GM12891 (cell line): ENCODE measurements around the gene KIF3C.
A peak's percentile ranks its signal among the peaks of the same experiment; 100 is the strongest.

Source experiments
- DNase-seq: peaks from one replicate; pipeline ENCODE4 v3.0.0; 2011; ENCODE audit warnings: low spot score; ENCODE audit not compliant: insufficient read length
- FAIRE-seq: peaks from 2 replicates; lab custom pipeline; 2011; peaks lifted over from hg19 to GRCh38; lab: Jason Lieb, UNC
- PAX5 ChIP-seq: IDR thresholded peaks from 2 replicates; pipeline ENCODE4 v1.6.1; 2011; ENCODE audit warnings: low read length, moderate library complexity, mild to moderate bottlenecking; ENCODE audit not compliant: insufficient read depth, severe bottlenecking
- POLR2A ChIP-seq: IDR thresholded peaks from 2 replicates; pipeline ENCODE4 v1.6.1; 2011; ENCODE audit warnings: low read depth, low read length, control low read depth
- POLR2AphosphoS5 ChIP-seq: IDR thresholded peaks from 2 replicates; pipeline ENCODE4 v1.6.1; 2011; ENCODE audit warnings: low read depth, low read length, control low read depth
- POU2F2 ChIP-seq: IDR thresholded peaks from 2 replicates; pipeline ENCODE4 v1.6.1; 2011; ENCODE audit warnings: low read depth, mild to moderate bottlenecking, control low read depth, low read length, moderate library complexity
- SPI1 ChIP-seq: IDR thresholded peaks from 2 replicates; pipeline ENCODE4 v1.6.1; 2011; ENCODE audit warnings: low read depth, low read length, control low read depth
- TAF1 ChIP-seq: IDR thresholded peaks from 2 replicates; pipeline ENCODE4 v1.6.1; 2011; ENCODE audit warnings: low read depth, low read length, control low read depth

The KIF3C gene

GRCh38 chr2:25895610-25896009, 86.7 kb downstream of the KIF3C start:
- TF ChIP-seq POLR2AphosphoS5 (no peak), SPI1 (no peak), TAF1 (no peak), POLR2A (no peak), POU2F2 (no peak), PAX5 (no peak)
- FAIRE-seq, result no peak
- no peak for DNase-seq

GRCh38 chr2:25895018-25895417, 87.3 kb downstream of the KIF3C start:
- DNase-seq, result no peak
- TF ChIP-seq POLR2AphosphoS5 (no peak), TAF1 (no peak)
- FAIRE-seq, result no peak

- FAIRE-seq (no peak), DNase-seq (no peak)
Observed at GRCh38 chr2:25894135-25894830, 88.0 kb downstream of the KIF3C start.

GRCh38 chr2:25891672-25892071, 90.6 kb downstream of the KIF3C start:
- FAIRE-seq (no peak), DNase-seq (no peak)
- TF ChIP-seq SPI1 (no peak), POLR2AphosphoS5 (no peak), POLR2A (no peak), TAF1 (no peak)

More at GRCh38 chr2:25894135-25894830, 88.0 kb downstream of the KIF3C start:
- no peak for TF ChIP-seq POLR2AphosphoS5
- TF ChIP-seq SPI1, result no peak
- TF ChIP-seq POLR2A, result no peak
- no peak for TF ChIP-seq TAF1
- TF ChIP-seq PAX5, result no peak
- TF ChIP-seq POU2F2, result no peak

- TF ChIP-seq POU2F2, result no peak
- no peak for TF ChIP-seq POLR2AphosphoS5
- no peak for TF ChIP-seq TAF1
- no peak for TF ChIP-seq POLR2A
- TF ChIP-seq SPI1, result no peak
- TF ChIP-seq PAX5, result no peak
- DNase-seq (no peak), FAIRE-seq (no peak)
Observed at GRCh38 chr2:25887624-25888242, 94.6 kb downstream of the KIF3C start.

GRCh38 chr2:25885933-25886332, 96.4 kb downstream of the KIF3C start:
- no peak for DNase-seq
- TF ChIP-seq POU2F2, result no peak
- TF ChIP-seq POLR2AphosphoS5, result no peak
- TF ChIP-seq SPI1, result no peak
- no peak for TF ChIP-seq POLR2A
- TF ChIP-seq PAX5, result no peak
- no peak for TF ChIP-seq TAF1
- no peak for FAIRE-seq

- FAIRE-seq (no peak), DNase-seq (no peak)
- no peak for TF ChIP-seq POLR2AphosphoS5
- no peak for TF ChIP-seq TAF1
- TF ChIP-seq POU2F2, result no peak
- TF ChIP-seq PAX5, result no peak
- TF ChIP-seq SPI1, result no peak
- TF ChIP-seq POLR2A, result no peak
Observed at GRCh38 chr2:25881764-25882163, 100.5 kb downstream of the KIF3C start.

- FAIRE-seq, result peak; percentile 20
- TF ChIP-seq SPI1 (no peak), POLR2A (no peak), PAX5 (no peak), TAF1 (no peak), POU2F2 (no peak), POLR2AphosphoS5 (no peak)
- DNase-seq, result no peak
Observed at GRCh38 chr2:25879133-25879730, 103.1 kb downstream of the KIF3C start.

GRCh38 chr2:25878361-25879132, 103.8 kb downstream of the KIF3C start, which contains the start of gene ASXL2:
Gene ASXL2 (minus strand): TSS chr2:25878487. CDS start chr2:25878222, 265 bp downstream.
- DNase-seq, result peak; percentile 83
- TF ChIP-seq POLR2A, result peak; percentile 90
- TF ChIP-seq POLR2AphosphoS5, result peak; percentile 81
- TF ChIP-seq PAX5, result peak; percentile 17
- peak; percentile 48 for TF ChIP-seq SPI1
- TF ChIP-seq POU2F2, result no peak; the same call in 1 of the 2 replicates
- TF ChIP-seq TAF1, result peak; percentile 71
- FAIRE-seq, result peak; percentile 99
